ENCODE measurements around the gene HOXB3.

The HOXB3 gene

DNA sequence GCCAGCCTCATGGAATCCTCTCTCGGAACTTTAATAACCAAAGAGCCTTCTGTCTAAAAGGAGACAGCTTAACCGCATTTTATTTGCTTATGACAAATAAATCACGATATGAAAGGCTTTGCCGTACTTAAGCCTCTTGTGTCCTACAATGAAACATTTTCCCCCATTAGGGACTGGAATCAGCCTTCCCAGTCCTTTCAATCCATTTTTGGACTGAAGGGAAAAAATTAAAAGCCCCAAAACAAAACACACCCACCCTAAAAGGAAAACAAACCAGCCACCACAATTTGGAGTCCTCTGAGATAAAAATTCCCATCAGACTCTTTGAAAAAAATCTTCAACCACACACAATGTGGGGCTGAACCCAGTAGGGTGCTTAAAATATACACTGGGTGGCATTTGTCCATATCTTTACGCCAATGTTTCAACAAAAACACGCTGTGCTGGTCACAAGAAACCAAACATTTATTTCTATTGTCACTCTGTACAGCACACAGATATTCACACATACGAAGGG lies 14.9 kb downstream of the HOXB3 start:
- H3K4me3 ChIP-seq (ENCODE audit: low read depth, low read length): peak overlapping the region; percentile 49
- DNase-seq (ENCODE audit: low read depth, low spot score): no peak
- POLR2A ChIA-PET: interaction anchor here (0.6 to 2.8 kb wide), 5 partner anchors 9 to 549 kb away, joined by 3 to 16 read pairs (median 3); no protein-coding TSS in a partner anchor
- TF ChIP-seq, protein P1, sequence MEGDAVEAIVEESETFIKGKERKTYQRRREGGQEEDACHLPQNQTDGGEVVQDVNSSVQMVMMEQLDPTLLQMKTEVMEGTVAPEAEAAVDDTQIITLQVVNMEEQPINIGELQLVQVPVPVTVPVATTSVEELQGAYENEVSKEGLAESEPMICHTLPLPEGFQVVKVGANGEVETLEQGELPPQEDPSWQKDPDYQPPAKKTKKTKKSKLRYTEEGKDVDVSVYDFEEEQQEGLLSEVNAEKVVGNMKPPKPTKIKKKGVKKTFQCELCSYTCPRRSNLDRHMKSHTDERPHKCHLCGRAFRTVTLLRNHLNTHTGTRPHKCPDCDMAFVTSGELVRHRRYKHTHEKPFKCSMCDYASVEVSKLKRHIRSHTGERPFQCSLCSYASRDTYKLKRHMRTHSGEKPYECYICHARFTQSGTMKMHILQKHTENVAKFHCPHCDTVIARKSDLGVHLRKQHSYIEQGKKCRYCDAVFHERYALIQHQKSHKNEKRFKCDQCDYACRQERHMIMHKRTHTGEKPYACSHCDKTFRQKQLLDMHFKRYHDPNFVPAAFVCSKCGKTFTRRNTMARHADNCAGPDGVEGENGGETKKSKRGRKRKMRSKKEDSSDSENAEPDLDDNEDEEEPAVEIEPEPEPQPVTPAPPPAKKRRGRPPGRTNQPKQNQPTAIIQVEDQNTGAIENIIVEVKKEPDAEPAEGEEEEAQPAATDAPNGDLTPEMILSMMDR (IDR thresholded peaks at IDR 0.05; ENCODE audit: insufficient read depth, low read length, missing control alignments): no peak
- CTCF ChIA-PET: interaction anchor here (0.9 to 1.3 kb wide), 4 partner anchors 18 to 88 kb away, joined by 3 to 5 read pairs (median 4); no protein-coding TSS in a partner anchor

DNA sequence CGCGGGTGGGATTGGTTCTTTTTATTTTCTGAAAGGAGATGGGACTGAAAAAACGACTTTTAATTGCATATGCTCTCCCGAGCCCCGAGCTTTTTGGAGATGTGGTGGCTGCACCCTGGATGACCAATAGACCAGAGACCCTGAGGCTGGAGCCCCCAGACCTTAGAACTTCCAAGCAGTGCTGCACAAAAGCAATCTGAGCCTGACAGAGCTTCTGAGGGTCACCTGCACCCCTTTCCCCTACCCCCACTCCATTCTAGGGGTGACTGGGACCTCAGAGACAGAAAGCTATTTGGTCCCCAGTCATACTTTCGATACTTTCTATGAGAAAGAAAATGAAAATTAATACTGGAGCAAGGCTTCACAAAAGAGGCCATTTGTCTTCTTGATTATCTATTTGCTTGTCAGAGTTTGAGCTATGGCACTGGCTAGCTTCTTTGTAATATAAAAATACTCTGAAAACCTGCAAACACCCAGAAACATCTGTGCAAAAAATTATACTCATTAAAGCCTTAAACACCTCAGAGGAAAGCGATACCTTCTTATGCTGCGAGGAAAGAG lies 15.5 kb downstream of the HOXB3 start:
- CTCF ChIA-PET: interaction anchor here (0.9 to 1.3 kb wide), 4 partner anchors 18 to 88 kb away, joined by 3 to 5 read pairs (median 4); no protein-coding TSS in a partner anchor
- H3K4me3 ChIP-seq (ENCODE audit: low read depth, low read length): peak overlapping the region; percentile 49
- TF ChIP-seq, protein P1 (IDR thresholded peaks at IDR 0.05; ENCODE audit: insufficient read depth, low read length, missing control alignments): no peak
- DNase-seq (ENCODE audit: low read depth, low spot score): no peak
- POLR2A ChIA-PET: interaction anchor here (0.6 to 1.6 kb wide), 5 partner anchors 8 to 549 kb away, joined by 3 to 5 read pairs (median 3); no protein-coding TSS in a partner anchor

GRCh38 chr17:48571826-48572417 lies 18.1 kb downstream of the HOXB3 start:
- POLR2A ChIA-PET: no interaction called here
- no peak for DNase-seq (ENCODE audit: low read depth, low spot score)
- H3K4me3 ChIP-seq (ENCODE audit: low read depth, low read length): peak overlapping the region; percentile 54
- CTCF ChIA-PET: interaction anchor here (1.1 kb wide), 1 partner anchor 12 kb away, joined by 3 read pairs; no protein-coding TSS in a partner anchor
- TF ChIP-seq, protein P1 (IDR thresholded peaks at IDR 0.05; ENCODE audit: insufficient read depth, low read length, missing control alignments): no peak

DNA sequence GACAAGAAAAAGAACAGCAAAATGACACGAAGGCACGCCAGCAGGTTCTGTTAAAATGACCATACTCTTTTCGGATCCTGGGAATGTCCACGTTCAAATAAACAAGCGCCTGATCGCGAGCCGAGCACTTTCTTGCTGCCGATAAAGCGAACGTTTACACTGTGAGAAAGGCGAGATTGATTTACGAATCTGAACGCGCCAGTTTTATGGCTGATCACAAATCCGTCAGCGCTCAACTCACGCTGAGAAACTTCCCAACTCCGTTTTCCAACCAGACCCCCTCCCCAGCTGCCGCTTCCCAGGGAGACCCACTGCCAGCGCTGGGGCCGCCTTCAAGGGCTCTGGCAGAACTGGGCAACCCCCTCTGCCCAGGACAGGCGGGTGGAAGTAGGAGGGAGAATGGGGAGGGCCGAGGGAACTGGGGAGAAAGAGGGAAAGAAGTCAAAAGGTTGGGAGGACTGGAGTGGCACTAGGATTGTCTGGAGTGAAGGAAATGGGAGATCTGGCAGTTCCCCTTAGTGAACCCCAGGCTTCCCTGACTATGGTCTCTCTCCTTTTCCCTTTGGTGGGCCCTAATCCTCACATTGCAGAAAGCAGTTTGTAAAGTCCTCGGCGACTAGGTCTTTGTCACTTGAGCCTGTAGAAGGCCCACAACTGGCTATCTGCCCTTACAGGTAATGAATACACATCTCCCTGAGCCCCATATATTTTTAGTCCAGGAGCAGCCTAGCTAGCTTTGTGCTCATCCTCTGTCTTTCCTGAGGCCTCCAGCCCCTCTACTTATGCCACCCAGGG lies 18.8 kb downstream of the HOXB3 start:
- DNase-seq (ENCODE audit: low read depth, low spot score): no peak
- ChIA-PET POLR2A (interaction anchor here (2.3 kb wide), 1 partner anchor 15 kb away, joined by 17 read pairs; no protein-coding TSS in a partner anchor), CTCF (interaction anchor here (1.1 to 1.6 kb wide), 3 partner anchors 11 to 235 kb away, joined by 3 to 10 read pairs (median 6); no protein-coding TSS in a partner anchor)
- TF ChIP-seq, protein P1 (IDR thresholded peaks at IDR 0.05; ENCODE audit: insufficient read depth, low read length, missing control alignments): no peak
- H3K4me3 ChIP-seq (ENCODE audit: low read depth, low read length): peak overlapping the region; percentile 54

DNA sequence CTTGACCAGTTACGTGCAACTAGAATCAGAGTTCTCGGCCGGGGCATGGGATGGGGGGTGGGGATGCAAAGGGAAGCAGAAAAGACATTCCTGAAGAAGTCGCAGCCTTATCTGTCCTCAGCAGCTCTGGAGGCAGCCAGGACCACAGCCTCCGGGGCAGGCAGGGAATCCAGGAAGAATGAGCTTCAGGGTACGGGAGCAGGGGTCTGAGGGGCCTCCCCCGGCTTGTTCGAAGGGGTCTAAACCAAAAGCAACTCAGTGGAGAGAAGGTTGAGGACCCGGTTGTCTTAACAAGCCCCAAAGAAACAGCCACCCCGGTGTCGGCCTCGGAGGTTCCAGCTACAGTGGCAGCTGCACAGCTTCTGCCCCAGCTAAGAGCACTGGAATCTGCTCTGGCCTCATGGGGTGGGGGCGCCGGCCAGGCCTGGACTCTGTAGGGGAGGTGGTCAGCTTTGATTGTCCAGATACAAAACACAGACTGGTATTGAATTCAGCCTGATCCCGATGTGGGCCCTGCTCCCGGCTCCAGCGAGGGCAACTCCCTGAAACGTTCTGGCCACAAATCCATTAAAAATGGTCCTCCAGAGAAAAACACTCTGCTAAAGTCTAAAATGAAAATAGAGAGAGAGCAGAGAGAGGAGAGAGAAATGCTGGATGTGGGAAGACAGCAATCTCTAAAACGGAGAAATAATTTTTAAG lies 19.6 kb downstream of the HOXB3 start:
- DNase-seq (ENCODE audit: low read depth, low spot score): no peak
- ChIA-PET POLR2A (interaction anchor here (0.7 to 2.3 kb wide), 5 partner anchors 11 to 24 kb away, joined by 3 to 17 read pairs (median 4); no protein-coding TSS in a partner anchor), CTCF (interaction anchor here (0.7 to 3.5 kb wide), 6 partner anchors 10 to 234 kb away, joined by 3 to 22 read pairs (median 6); no protein-coding TSS in a partner anchor)
- TF ChIP-seq, protein P1 (IDR thresholded peaks at IDR 0.05; ENCODE audit: insufficient read depth, low read length, missing control alignments): no peak
- H3K4me3 ChIP-seq (ENCODE audit: low read depth, low read length): peak overlapping the region; percentile 54
